Lower leg skin (tissue), 3 donors: ENCODE results near the gene KRTAP2-3.

Source experiments
- POLR2A ChIP-seq, 2 donors: fragments of 450-650 bp; IDR thresholded peaks; one replicate each; pipeline ENCODE4 v1.6.1; 2016 to 2017; ENCODE audit warnings: antibody characterized with exemption in 2 of 2, mild to moderate bottlenecking in 1 of 2, moderate library complexity in 1 of 2
- TF ChIP-seq, protein P1 (sequence below), 3 donors: fragments of 450-650 bp; IDR thresholded peaks; one replicate each; pipeline ENCODE4 v1.5.1; 2016; ENCODE audit warnings: antibody characterized with exemption in 3 of 3, mild to moderate bottlenecking in 3 of 3, moderate library complexity in 2 of 3

DNA sequence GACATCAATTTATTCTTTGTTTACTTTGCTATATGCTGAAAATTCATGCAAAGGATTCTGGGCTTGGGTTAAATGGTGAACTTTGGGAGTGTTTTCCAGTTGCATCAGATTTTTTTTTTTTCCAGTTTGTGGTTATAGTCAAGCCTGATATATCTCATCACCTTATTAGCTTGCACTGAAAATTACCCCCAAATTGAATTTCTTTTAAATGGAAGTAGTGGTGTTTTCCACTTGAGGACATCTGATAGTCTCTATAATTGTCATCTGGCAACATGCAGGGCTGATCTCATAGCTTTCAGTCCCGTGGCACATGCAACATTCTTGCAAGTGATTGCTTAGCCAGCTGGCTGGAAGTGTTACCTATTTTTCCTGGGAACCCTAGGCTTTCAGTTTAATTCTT, 46.3 kb downstream of the KRTAP2-3 start:
- TF ChIP-seq, protein P1, sequence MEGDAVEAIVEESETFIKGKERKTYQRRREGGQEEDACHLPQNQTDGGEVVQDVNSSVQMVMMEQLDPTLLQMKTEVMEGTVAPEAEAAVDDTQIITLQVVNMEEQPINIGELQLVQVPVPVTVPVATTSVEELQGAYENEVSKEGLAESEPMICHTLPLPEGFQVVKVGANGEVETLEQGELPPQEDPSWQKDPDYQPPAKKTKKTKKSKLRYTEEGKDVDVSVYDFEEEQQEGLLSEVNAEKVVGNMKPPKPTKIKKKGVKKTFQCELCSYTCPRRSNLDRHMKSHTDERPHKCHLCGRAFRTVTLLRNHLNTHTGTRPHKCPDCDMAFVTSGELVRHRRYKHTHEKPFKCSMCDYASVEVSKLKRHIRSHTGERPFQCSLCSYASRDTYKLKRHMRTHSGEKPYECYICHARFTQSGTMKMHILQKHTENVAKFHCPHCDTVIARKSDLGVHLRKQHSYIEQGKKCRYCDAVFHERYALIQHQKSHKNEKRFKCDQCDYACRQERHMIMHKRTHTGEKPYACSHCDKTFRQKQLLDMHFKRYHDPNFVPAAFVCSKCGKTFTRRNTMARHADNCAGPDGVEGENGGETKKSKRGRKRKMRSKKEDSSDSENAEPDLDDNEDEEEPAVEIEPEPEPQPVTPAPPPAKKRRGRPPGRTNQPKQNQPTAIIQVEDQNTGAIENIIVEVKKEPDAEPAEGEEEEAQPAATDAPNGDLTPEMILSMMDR (IDR thresholded peaks at IDR 0.05): no peak
- TF ChIP-seq POLR2A (IDR thresholded peaks at IDR 0.05): no peak
